ENCODE results near the gene IFITM5.
"Not testable (repeated sequence)": the region's sequence is repeated elsewhere in the genome, so short reads cannot be mapped to it uniquely, and the experiment has no call there.

The IFITM5 gene

GRCh38 chr11:295351-296170, 3.8 kb downstream of the IFITM5 start:
- DNase-seq (ENCODE audit: low read depth): no peak

DNA sequence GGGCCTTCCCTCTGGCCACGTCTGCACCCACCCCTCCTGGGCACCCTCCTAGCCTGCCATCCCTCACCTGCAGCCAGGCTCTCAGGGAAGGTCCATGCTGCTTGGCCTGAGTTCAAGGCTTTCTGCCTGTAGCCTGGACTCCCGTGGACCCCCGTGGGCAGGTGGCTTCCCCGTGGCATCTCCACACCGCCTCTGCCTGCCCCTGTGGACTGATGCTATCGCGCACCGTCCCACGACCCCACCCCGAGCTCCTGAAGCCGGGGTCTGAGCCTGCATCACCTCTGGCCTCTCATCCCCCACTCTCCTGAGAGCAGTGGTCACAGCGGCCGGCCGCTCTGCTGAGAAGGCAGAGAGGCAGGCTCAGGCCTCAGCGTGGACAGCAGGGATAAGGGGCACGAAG, 4.5 kb downstream of the IFITM5 start:
- no peak for DNase-seq (ENCODE audit: low read depth)

DNA sequence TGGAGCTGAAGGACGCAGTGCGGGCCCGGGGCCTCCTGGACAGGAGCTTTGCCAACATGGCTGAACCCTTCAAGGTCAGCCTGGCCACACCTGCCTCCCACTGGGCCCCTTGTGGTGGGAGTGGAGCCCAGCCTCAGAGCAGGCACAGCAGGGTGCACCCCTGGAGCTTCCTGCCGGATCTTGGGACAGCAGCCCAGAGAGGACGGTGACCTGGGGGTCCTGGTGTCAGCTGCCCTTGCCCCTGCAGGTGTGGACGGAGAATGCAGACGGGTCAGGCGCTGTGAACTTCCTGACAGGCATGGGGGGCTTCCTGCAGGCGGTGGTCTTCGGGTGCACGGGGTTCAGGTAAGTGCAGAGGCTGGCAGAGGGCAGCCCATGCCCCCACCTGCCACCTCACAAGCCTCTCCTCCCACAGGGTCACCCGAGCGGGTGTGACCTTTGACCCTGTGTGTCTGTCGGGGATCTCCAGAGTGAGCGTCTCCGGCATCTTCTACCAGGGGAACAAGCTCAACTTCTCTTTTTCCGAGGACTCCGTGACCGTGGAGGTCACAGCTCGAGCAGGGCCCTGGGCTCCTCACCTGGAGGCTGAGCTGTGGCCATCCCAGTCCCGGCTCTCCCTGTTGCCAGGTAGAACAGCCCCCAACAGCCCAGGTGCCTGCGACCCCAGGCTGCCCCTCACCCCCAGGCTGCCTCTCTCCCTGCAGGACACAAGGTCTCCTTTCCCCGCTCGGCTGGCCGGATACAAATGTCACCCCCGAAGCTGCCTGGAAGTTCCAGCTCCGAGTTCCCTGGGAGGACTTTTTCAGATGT, 5.3 kb downstream of the IFITM5 start:
- DNase-seq (ENCODE audit: low read depth): no peak

- DNase-seq (ENCODE audit: low read depth): no peak
Observed at GRCh38 chr11:293271-293851, 6.0 kb downstream of the IFITM5 start.

DNA sequence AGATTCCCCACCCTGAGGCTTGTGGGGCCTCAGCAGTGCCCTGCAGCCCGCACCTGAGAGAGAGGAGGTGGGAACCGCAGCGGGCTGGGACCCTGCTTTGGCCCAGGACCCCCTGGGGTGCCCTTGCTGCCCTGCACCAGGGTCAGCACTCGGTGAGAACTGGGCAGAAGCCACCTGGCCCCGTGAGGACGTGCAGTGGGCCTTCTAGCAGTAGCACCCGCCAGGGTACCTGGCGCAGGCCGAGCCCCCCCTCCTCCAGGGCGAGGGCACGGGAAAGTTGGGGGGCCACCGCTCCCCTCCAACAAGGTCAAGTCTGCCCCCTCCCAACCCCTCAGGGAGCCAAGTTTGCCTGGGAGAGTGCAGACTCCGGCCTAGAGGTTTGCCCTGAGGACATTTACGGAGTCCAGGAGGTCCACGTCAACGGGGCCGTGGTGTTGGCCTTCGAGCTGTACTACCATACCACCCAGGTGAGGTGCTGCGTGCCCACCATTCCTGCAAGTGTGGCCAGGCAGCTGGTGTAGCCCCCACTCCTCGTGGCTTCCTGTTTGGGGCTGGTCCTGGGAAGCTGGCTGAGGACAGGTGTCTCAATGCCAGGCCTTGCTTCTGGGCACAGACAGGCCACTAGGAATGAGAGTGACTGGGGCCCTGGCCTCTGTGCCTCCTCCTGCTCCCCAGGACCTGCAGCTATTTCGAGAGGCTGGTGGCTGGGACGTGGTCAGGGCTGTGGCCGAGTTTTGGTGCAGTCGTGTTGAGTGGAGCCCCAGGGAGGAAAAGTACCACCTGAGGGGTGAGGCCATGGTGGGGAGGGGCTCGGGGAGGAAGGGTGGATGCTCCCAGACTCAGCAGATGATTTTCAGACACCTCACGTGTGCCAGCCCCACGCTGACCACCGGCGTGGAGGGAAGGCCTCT, 6.9 kb downstream of the IFITM5 start:
- DNase-seq (ENCODE audit: low read depth): no peak

GRCh38 chr11:291281-292210, 7.8 kb downstream of the IFITM5 start:
- no peak for DNase-seq (ENCODE audit: low read depth)

DNA sequence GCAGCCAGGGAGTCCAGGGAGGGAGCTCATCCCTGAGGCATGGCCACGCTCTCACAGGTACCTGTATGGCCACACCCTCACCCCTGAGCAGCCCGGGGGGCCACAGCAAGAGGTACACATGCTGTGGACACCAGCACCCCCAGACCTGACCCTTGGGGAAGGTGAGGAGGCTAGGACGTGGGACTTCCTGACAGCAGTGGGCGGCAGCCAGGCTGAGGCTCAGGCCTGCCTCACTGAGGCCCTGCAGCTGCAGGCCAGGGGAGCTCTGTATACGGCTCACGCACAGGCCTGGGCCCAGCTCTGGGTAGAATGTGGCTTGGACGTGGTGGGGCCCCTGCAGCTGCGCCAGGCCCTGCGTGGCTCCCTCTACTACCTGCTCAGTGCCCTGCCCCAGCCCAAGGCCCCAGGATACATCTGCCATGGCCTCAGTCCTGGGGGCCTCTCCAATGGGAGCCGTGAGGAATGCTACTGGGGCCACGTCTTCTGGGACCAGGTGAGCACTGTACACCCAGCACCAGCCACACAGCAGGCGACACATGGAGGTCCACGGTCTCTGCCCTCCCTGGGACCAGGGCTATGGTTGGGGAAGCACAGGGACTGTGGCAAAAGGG, 8.6 kb downstream of the IFITM5 start:
- DNase-seq (ENCODE audit: low read depth): no peak

DNA sequence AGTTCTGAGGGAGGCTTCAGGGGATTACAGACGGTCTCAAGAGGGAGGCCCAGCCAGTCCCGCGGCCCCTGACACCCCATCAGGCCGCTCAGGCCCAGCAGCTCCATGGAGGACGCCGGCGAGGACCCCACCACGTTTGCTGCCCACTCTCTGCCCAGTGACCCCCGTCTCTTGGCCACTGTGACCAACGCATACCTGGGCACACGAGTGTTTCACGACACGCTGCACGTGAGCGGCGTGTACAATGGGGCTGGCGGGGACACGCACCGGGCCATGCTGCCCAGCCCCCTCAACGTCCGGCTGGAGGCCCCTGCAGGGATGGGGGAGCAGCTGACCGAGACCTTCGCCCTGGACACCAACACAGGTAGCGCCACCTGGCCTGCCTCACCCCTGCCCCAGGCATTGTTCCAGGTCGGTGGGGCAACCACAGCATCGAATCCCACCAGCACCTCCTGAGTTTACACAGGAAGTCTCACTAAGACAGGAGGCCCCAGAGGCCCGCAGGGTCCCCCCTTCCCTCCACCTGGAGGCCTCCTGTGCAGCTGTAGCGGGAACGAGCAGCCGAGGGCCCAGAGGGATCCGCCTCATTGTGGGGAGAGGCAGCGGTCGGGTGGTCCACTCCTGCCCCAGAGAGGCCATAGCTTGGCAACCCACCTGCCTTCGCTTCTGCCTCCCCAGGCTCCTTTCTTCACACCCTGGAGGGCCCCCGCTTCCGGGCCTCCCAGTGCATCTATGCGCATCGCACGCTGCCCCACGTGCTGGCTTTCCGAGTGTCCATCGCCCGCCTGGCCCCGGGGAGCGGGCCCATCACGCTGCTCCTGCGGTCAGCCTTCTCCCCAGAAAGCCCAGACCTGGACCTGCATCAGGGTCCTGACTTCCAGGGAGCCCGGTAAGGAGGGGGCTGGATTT, 9.4 kb downstream of the IFITM5 start:
- no peak for DNase-seq (ENCODE audit: low read depth)

- no peak for DNase-seq (ENCODE audit: low read depth)
Observed at GRCh38 chr11:289398-289711, 10.0 kb downstream of the IFITM5 start.

DNA sequence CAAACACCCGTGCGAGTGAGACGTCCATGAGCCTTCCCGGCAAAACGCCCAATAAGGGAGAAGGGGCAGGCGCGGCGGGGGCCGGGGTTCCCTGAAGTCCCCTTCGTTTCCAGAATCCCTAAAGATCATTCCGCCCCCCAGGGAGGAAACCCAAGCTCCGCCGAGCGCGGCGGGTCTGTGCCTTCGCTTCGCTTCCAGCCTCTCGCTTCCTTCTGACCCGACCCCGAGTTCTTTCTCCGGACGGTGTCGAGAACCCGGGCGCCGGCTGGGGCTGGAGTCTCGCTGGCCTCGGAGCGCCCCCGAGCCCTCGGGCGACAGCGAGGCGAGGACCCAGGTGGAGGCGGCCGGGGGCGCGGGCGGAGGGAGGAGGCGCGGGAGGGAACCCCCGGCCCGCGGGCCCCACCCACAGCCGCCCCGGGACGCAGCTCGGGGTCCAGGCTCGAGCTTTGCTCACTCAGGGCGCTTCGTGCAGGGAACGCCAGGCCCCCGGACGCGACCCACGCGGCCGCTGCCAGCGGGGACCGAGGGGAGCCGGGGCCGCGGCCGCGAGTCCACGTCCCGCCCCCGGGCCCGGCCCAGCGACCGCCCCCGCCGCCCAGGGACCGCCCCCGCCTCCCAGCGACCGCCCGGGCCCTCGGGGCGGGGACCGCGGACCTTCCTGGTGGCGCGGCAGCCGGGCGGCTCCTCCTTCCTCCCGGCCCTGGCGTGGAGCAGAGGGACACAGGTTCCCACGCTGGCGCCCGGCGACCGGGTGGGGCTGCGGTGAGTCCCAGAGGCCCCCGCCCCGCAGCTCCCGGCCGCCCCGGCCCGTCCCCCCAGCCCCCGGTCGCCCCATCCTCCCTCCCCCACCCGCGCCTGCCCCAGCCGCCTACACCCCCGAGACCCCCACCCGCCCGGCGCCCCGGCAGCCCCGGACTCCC, 10.6 kb downstream of the IFITM5 start, which contains the start of gene PGGHG:
Gene PGGHG (plus strand): TSS at position 649 of the 920 bp plus-strand sequence. CDS start 691 bp downstream, outside the sequence.
- no peak for DNase-seq (ENCODE audit: low read depth)

- DNase-seq (ENCODE audit: low read depth): no peak
Observed at GRCh38 chr11:287821-288477, 11.4 kb downstream of the IFITM5 start.

DNA sequence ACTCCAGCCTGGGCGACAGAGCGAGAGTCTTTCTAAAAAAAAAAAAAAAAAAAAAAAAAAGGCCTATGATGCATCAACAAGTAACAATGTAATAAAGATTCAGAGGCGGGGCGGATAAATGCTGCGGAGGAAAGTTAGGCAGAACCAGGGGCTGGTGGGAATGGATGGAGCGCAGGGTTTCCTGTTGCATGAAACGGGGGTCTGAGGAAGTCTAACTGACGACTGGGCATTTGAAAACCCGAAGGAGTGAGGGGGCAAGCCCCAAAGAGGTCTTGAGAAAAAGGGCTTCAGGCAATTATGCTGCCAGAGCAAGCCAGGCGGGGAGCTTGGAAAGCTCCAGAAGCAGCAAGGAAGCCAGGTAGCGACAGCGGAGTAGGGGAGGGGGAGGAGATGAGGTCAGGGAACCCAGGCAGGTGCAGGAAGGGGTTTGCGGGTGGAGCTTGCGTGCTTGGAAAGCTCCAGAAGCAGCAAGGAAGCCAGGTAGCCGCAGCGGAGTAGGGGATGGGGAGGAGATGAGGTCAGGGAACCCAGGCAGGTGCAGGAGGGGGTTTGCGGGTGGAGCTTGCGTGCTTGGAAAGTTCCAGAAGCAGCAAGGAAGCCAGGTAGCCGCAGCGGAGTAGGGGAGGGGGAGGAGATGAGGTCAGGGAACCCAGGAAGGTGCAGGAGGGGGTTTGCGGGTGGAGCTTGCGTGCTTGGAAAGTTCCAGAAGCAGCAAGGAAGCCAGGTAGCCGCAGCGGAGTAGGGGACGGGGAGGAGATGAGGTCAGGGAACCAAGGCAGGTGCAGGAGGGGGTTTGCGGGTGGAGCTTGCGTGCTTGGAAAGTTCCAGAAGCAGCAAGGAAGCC, 12.1 kb downstream of the IFITM5 start:
- not testable (repeated sequence) for DNase-seq (ENCODE audit: low read depth)

GRCh38 chr11:285894-286220, 13.5 kb downstream of the IFITM5 start:
- no peak for DNase-seq (ENCODE audit: low read depth)

DNA sequence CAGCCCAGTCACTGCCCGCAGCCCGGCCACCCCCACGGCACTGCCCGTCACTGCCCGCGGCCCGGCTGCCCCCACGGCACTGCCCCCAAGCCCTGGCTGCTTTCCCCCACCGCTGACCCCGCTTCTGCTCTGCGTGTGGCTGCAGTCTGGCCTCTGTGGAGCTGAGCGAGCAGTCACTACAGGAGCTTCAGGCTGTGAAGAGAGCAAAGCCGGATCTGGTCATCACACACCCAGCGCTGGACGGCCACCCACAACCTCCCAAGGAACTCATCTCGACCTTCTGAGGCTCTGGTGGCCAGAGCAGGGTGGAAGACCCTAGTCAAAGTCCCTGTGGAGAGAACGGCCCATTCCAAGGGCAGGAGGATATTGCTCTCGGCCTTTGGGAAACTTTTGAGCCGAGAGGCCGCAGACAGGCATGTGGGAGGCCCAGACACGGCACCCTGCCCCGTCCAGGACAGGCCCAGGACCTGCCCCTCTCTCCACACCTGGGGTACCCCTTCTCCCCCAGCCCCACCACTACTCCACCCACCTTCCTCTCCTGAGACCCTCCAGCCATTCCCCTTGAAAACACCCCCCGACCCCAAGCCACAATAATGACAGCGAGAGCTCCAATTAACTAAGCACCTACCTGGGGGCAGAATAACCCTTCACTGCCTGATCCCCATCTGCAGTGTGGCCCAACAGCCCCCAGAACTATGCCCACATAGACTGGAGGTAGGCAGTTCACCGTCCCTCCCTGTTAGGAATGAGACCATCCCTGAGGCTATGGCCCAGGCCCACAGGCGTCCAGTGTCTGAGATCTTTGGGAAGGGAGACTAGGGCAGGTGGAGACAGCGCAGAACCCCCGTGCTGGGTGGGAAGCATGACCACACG, 14.1 kb downstream of the IFITM5 start:
- no peak for DNase-seq (ENCODE audit: low read depth)

DNA sequence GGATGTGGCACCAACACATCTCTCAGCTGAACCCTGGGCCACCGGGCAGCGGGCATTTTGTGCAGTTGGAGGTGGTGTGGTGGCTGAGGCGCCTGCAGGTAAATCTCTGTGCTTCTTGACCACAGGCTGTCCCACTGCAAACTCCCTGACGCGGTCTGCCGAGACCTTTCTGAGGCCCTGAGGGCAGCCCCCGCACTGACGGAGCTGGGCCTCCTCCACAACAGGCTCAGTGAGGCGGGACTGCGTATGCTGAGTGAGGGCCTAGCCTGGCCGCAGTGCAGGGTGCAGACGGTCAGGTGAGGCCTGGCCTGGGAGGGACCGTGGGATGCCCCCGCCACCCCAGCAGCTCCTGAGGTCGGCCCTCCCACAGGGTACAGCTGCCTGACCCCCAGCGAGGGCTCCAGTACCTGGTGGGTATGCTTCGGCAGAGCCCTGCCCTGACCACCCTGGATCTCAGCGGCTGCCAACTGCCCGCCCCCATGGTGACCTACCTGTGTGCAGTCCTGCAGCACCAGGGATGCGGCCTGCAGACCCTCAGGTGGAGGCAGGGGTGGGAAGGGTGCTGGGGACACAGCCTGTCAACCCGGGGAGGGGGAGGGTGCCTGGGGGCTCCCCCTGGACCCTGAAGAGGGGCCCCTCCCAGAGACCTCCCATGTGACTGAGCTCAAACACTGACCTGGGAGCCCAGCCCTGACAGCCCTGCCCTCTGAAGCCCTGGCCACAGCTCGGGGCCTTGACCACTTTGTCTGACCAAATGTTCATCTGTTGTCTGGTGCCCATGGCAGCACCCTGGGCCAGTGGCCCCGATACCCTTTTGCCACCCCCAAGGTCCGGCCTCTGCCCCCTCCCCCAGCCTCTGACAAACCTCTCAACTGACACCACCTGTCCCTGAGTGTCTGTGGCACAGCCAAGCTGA, 15.0 kb downstream of the IFITM5 start:
- no peak for DNase-seq (ENCODE audit: low read depth)
